ENCODE data around the gene SNPH. TPM values are rescaled to one million over a fixed set of nuclear protein-coding genes. Genes with fewer than 3 reads are reported as not detected.

The SNPH gene
- total and polyA plus RNA-seq, 2 of the 8 experiments (the other 6 are each of a cell fraction or from before 2014, with no cell fraction given) = 0.98 to 4.9 TPM

- Histone ChIP-seq H3K56ac (replicated peaks; ENCODE audit: insufficient read length, low read depth, low read length) (no peak overlapping the region), H2BK15ac (ENCODE audit: low read length) (no peak overlapping the region), H2AK5ac (ENCODE audit: low read depth, low read length) (no peak overlapping the region), H3K79me2 (ENCODE audit: control insufficient read depth in 1 of 2, insufficient read depth in 2 of 2, low read length in 2 of 2) (no peaks in the 10 kb centered on the region), H3K27me3 (replicated peaks in 1 of 4; ENCODE audit: control insufficient read depth in 3 of 4, extremely low read depth in 1 of 4, insufficient read depth in 3 of 4, low read length in 3 of 4) (no peaks in the 10 kb centered on the region), H3K4me3 (ENCODE audit: extremely low read depth in 1 of 4, insufficient read depth in 2 of 4, low read depth in 3 of 4, low read length in 4 of 4) (no peak overlapping the region), H3K23me2 (ENCODE audit: low read depth, low read length) (no peaks in the 10 kb centered on the region), H2AFZ (ENCODE audit: low read length) (no peak overlapping the region), H4K8ac (ENCODE audit: extremely low read depth, insufficient read depth, low read length) (no peak overlapping the region), H3K18ac (ENCODE audit: extremely low read depth, low read length) (no peak overlapping the region), H2BK12ac (ENCODE audit: low read depth, low read length) (no peak overlapping the region), H3K4me2 (ENCODE audit: insufficient read depth in 1 of 2, low read depth in 2 of 2, low read length in 2 of 2) (no peak overlapping the region), H3K9me3 (ENCODE audit: insufficient read depth in 2 of 2, low read depth in 1 of 2, low read length in 1 of 2) (no peaks in the 10 kb centered on the region), H2BK5ac (ENCODE audit: low read depth, low read length) (no peak overlapping the region), H4K5ac (ENCODE audit: insufficient read length, low read depth, low read length) (no peak overlapping the region), H3K14ac (ENCODE audit: insufficient read length) (no peak overlapping the region), H3K79me1 (ENCODE audit: low read depth, low read length) (no peaks in the 10 kb centered on the region), H3K23ac (ENCODE audit: insufficient read length) (no peak overlapping the region), H2BK20ac (ENCODE audit: low read length) (no peak overlapping the region), H4K20me1 (replicated peaks in 1 of 2; ENCODE audit: control insufficient read depth in 1 of 2, insufficient read depth in 2 of 2, low read length in 2 of 2) (no peaks in the 10 kb centered on the region), H3K36me3 (ENCODE audit: control insufficient read depth in 2 of 4, insufficient read depth in 4 of 4, low read length in 3 of 4) (no peaks in the 10 kb centered on the region), H3K4me1 (replicated peaks in 1 of 4; ENCODE audit: control insufficient read depth in 3 of 4, insufficient read depth in 4 of 4, low read length in 3 of 4) (no peaks in the 10 kb centered on the region), H3K9ac (replicated peaks in 1 of 4; ENCODE audit: extremely low read depth in 1 of 4, low read depth in 3 of 4, low read length in 3 of 4) (no peak overlapping the region), H3K27ac (ENCODE audit: low read depth, low read length) (no peak overlapping the region), H2BK120ac (replicated peaks; ENCODE audit: low read depth, low read length) (no peak overlapping the region), H4K91ac (replicated peaks; ENCODE audit: insufficient read length, low read length) (no peak overlapping the region), H3K4ac (replicated peaks; ENCODE audit: insufficient read length, low read depth, low read length) (no peak overlapping the region)
- FAIRE-seq (no peak), DNase-seq (ENCODE audit: low read depth in 1 of 2, low spot score in 2 of 2) (no peak)
- WGBS, 2 experiments (ENCODE audit: extremely low coverage in 1 of 2, insufficient coverage in 1 of 2, insufficient read length in 1 of 2, insufficient replicate concordance in 2 of 2, low coverage in 1 of 2, low lambda C conversion rate in 2 of 2, missing lambda C conversion rate in 1 of 2) = 83% methylated on average over 5 of the region's 5 CpGs; no CpG with 5 or more reads in 1 of the 2 experiments
- TF ChIP-seq POU5F1 (IDR thresholded peaks at IDR 0.05; ENCODE audit: low read depth, low read length) = no peak
- TF ChIP-seq TAF7 (optimal IDR thresholded peaks at IDR 0.05; ENCODE audit: borderline replicate concordance, low read depth, low read length) = no peak
- TF ChIP-seq SRF (IDR thresholded peaks at IDR 0.05; ENCODE audit: low read depth, low read length) = no peak
- TF ChIP-seq ATF3 (IDR thresholded peaks at IDR 0.05; ENCODE audit: insufficient read depth, low read depth, low read length) = no peak
- no peak for TF ChIP-seq ZNF274 (IDR thresholded peaks at IDR 0.05; ENCODE audit: borderline replicate concordance, extremely low read depth, low read length)
- TF ChIP-seq NANOG (IDR thresholded peaks at IDR 0.05; ENCODE audit: insufficient read depth, low read depth, low read length, poor library complexity, severe bottlenecking) = no peak
- TF ChIP-seq SP1 (IDR thresholded peaks at IDR 0.05; ENCODE audit: low read depth, low read length) = no peak
- TF ChIP-seq RBBP5 (IDR thresholded peaks at IDR 0.05; ENCODE audit: borderline replicate concordance, low read depth, low read length) = no peak
- TF ChIP-seq SIX5 (IDR thresholded peaks at IDR 0.05; ENCODE audit: low read depth, low read length) = no peak
- TF ChIP-seq SP2 (IDR thresholded peaks at IDR 0.05; ENCODE audit: low read length) = no peak
- no peak for TF ChIP-seq NRF1 (IDR thresholded peaks at IDR 0.05; ENCODE audit: low read depth, low read length)
- TF ChIP-seq CBX8 (IDR thresholded peaks at IDR 0.05; ENCODE audit: borderline replicate concordance, low read depth, low read length) = no peak
- no peak for TF ChIP-seq USF2 (IDR thresholded peaks at IDR 0.05; ENCODE audit: low read length)
- CTCF ChIA-PET (ENCODE audit: partially characterized antibody) = no interaction called here
- POLR2A ChIA-PET (ENCODE audit: partially characterized antibody) = interaction anchor here (1.0 to 1.1 kb wide), 2 partner anchors 15 to 69 kb away, joined by 3 to 5 read pairs; partner anchors contain the start of gene RAD21L1
Measured at GRCh38 chr20:1240549-1240948, 25.5 kb upstream of the SNPH start.

All from H1 (cell line).